Measurements from ENCODE around the gene KCNJ14.

The KCNJ14 gene

DNA sequence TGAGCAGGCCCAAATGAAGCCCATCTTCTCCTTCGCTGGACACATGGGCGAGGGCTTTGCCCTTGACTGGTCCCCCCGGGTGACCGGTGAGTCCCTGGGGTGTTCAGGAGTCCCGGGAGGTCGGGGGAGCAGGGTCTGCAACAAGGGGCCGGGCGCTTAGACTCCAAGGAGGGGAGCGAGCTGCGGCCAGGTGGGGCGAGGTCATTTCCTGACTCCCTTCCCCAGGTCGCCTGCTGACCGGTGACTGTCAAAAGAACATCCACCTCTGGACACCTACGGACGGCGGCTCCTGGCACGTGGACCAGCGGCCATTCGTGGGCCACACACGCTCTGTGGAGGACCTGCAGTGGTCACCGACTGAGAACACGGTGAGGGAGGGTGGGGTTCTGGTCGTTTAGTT is 4.9 kb upstream of the KCNJ14 start:
- CTCF ChIA-PET = no interaction called here
- DNase-seq (ENCODE audit: extremely low spot score) = no peak
- POLR2A ChIA-PET = no interaction called here
- TF ChIP-seq, protein P1, sequence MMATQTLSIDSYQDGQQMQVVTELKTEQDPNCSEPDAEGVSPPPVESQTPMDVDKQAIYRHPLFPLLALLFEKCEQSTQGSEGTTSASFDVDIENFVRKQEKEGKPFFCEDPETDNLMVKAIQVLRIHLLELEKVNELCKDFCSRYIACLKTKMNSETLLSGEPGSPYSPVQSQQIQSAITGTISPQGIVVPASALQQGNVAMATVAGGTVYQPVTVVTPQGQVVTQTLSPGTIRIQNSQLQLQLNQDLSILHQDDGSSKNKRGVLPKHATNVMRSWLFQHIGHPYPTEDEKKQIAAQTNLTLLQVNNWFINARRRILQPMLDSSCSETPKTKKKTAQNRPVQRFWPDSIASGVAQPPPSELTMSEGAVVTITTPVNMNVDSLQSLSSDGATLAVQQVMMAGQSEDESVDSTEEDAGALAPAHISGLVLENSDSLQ (IDR thresholded peaks at IDR 0.05) = no peak
- TF ChIP-seq ARNT (IDR thresholded peaks at IDR 0.05) = no peak
- no peak for TF ChIP-seq L3MBTL2 (conservative IDR thresholded peaks at IDR 0.05)
- no peak for TF ChIP-seq NFRKB (IDR thresholded peaks at IDR 0.05)

DNA sequence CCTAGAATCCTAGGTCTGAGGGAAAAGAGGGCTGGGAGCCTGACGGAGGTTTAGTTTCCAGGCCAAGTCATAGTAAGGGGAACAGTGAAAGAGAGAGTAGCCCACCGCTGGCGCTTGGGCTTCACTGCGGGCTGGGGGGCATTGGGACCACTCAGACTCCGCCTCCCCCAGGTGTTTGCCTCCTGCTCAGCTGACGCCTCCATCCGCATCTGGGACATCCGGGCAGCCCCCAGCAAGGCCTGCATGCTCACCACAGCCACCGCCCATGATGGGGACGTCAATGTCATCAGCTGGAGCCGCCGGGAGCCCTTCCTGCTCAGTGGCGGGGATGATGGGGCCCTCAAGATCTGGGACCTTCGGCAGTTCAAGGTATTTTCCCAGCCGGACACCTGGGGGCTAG is 4.5 kb upstream of the KCNJ14 start:
- CTCF ChIA-PET = no interaction called here
- POLR2A ChIA-PET = no interaction called here
- no peak for DNase-seq (ENCODE audit: extremely low spot score)
- no peak for TF ChIP-seq CTBP1 (IDR thresholded peaks at IDR 0.05; ENCODE audit: borderline replicate concordance)
- no peak for TF ChIP-seq NFRKB (IDR thresholded peaks at IDR 0.05)
- no peak for TF ChIP-seq FOXM1 (IDR thresholded peaks at IDR 0.05; ENCODE audit: borderline replicate concordance)
- no peak for TF ChIP-seq TARDBP (IDR thresholded peaks at IDR 0.05)
- TF ChIP-seq ARNT (IDR thresholded peaks at IDR 0.05) = no peak
- TF ChIP-seq ZNF384 (IDR thresholded peaks at IDR 0.05) = no peak
- no peak for TF ChIP-seq SP1 (IDR thresholded peaks at IDR 0.05)
- no peak for TF ChIP-seq L3MBTL2 (conservative IDR thresholded peaks at IDR 0.05)
- no peak for TF ChIP-seq FOXA1 (IDR thresholded peaks at IDR 0.05)
- TF ChIP-seq LEF1 (IDR thresholded peaks at IDR 0.05; ENCODE audit: borderline replicate concordance) = no peak
- TF ChIP-seq HDGF (IDR thresholded peaks at IDR 0.05; ENCODE audit: borderline replicate concordance) = no peak
- TF ChIP-seq BHLHE40 (IDR thresholded peaks at IDR 0.05; ENCODE audit: borderline replicate concordance) = no peak
- TF ChIP-seq, protein P1 (IDR thresholded peaks at IDR 0.05) = no peak
- TF ChIP-seq FOXK2 (IDR thresholded peaks at IDR 0.05) = no peak
- TF ChIP-seq SUZ12 (IDR thresholded peaks at IDR 0.05) = no peak
- TF ChIP-seq ELF4 (IDR thresholded peaks at IDR 0.05) = no peak

DNA sequence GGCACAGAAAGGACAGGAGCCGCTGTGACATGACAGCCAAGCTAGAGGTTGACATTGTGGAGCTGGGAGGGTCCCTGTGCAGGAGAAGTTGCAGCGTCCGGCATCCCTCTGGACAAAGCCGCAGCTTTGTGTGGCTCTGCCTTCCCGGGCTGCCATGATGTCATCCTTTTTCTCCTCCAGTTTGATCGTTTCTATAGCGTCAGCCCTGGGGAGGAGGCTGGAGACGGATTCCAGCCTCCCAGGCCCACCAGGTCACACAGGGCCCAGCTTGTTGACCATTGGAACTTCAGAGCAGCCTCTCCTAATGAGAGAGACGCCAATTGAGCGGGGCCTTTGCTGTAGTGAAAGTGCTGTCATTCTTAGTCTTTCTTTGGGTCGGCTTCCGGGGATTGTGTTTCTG is 3.8 kb upstream of the KCNJ14 start:
- TF ChIP-seq SP1 (IDR thresholded peaks at IDR 0.05) (no peak), NFRKB (IDR thresholded peaks at IDR 0.05) (no peak)
- POLR2A ChIA-PET = no interaction called here
- CTCF ChIA-PET = no interaction called here
- DNase-seq (ENCODE audit: extremely low spot score) = no peak

DNA sequence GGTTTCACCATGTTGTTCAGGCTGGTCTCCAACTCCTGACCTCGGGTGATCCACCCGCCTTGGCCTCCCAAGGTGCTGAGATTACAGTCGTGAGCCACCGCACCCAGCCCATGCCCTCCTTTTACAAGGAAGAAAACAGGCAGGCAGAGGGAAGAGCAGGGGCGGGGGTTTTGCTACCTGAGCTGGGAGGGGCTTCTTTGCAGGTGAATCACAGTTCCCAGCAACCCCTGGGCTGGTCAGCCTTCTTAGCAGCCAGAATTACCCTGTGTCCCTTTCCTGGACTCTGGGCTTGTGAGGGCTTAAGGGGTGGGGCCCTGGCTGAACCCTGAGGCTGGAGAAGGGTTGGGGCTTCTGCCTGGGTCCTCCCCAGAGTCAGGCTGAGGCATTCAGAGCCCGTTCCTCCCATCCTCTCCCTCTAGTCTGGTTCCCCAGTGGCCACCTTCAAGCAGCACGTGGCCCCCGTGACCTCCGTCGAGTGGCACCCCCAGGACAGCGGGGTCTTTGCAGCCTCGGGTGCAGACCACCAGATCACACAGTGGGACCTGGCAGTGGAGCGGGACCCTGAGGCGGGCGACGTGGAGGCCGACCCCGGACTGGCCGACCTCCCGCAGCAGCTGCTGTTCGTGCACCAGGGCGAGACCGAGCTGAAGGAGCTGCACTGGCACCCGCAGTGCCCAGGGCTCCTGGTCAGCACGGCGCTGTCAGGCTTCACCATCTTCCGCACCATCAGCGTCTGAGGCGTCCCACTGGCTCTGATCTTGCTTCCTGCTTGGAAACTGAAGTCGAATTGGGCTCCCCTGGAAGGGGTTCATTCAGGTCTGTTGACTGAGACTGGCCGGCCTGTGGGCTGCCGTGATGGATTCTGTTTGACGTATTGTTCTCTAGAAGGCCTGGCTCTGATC is 2.8 kb upstream of the KCNJ14 start:
- CTCF ChIA-PET = no interaction called here
- no peak for DNase-seq (ENCODE audit: extremely low spot score)
- TF ChIP-seq HDGF (IDR thresholded peaks at IDR 0.05; ENCODE audit: borderline replicate concordance) = no peak
- POLR2A ChIA-PET = interaction anchor here (1.3 kb wide), 1 partner anchor 7 kb away, joined by 3 read pairs; no protein-coding TSS in a partner anchor

DNA sequence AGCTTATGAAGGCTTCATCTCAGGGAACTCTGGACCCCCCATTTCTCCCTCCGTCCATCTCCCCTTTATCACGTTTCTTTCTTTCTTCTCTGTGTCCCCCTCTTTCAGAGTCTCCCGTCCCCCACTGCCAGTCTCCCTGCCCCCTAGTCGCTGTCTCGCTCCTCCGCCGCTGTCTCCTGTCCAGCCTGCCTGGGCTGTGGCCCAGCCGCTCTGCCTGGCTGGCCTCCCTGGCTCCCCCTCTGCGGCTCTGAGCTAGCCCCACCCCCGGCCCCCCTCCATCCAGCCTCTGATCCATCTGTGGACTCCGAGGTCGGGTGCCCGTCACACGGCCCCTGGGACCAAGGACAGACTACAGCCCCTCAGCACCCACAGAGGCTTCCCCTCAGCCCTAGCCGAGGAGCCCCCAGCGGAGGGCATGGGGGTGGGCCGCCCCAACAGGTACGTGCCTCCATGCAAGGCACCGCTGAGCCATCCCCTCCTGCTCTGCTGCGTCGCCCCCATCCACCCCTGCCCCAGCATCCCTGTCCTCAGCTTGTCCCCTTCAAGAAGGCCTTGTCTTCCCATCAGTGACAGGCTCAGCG is 1.1 kb upstream of the KCNJ14 start:
- TF ChIP-seq HDGF (IDR thresholded peaks at IDR 0.05; ENCODE audit: borderline replicate concordance) (no peak), FOXM1 (IDR thresholded peaks at IDR 0.05; ENCODE audit: borderline replicate concordance) (no peak), ARNT (IDR thresholded peaks at IDR 0.05) (no peak), CTBP1 (IDR thresholded peaks at IDR 0.05; ENCODE audit: borderline replicate concordance) (no peak), ZNF384 (IDR thresholded peaks at IDR 0.05) (no peak), SUZ12 (IDR thresholded peaks at IDR 0.05) (no peak), ELF4 (IDR thresholded peaks at IDR 0.05) (no peak), FOXA1 (IDR thresholded peaks at IDR 0.05) (no peak), NFRKB (IDR thresholded peaks at IDR 0.05) (no peak), TARDBP (IDR thresholded peaks at IDR 0.05) (no peak), LEF1 (IDR thresholded peaks at IDR 0.05; ENCODE audit: borderline replicate concordance) (no peak), SP1 (IDR thresholded peaks at IDR 0.05) (no peak)
- POLR2A ChIA-PET = interaction anchor here (1.3 kb wide), 1 partner anchor 9 kb away, joined by 3 read pairs; no protein-coding TSS in a partner anchor
- CTCF ChIA-PET = no interaction called here
- DNase-seq (ENCODE audit: extremely low spot score) = no peak

DNA sequence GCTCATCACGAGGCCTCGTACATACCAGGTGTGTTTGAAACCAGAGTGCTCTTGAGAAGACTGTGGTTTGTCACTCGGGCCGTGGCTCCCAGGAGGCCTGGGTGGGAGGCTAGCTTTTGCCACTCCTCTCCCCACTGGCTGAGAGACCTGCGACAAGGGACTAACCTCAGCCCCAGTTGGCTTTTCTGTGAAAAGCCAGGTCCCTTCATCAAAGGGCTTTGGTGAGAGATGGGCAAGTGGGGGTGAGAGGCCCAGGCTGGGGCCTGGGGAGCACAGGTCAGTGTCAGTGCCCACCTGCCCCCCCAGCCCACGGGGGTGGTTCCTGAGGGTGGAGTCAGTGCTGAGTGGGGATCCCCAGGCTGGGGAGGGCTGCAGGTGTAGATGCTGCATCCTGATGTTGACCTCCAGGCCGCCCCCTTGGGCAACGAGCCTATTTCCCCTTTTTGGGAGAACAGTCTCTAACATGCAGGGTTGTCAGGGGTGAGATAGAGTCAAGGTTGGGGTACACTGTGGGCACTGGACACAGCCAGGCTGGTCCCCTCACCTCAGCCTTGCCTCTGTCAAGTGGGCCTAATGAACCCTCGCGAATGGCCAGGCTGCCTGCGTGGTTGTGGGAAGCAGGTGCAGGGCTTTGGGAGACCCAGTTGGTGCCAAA is 661 bp downstream of the KCNJ14 start:
- ChIA-PET POLR2A (no interaction called here), CTCF (no interaction called here)
- no peak for DNase-seq (ENCODE audit: extremely low spot score)
- no peak for TF ChIP-seq SP1 (IDR thresholded peaks at IDR 0.05)
- no peak for TF ChIP-seq SUZ12 (IDR thresholded peaks at IDR 0.05)

DNA sequence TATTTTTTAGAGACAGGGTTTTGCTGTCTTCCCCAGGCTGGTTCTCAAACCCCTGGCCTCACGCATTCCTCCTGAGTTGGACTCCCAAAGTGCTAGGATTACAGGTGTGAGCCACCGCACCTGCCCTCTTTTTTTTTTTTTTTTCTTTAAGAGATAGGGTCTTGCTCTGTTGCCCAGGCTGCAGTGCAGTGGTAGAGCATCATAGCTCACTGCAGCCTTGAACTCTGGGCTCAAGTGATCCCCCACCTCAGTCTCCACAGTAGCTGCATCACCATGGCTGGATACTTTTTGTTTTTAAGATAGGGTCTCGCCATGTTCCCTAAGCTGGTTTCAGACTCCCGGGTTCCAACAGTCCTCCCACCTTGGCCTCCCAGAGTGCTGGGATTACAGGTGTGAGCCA is 1.5 kb downstream of the KCNJ14 start:
- TF ChIP-seq, protein P1 (IDR thresholded peaks at IDR 0.05) = no peak
- TF ChIP-seq HDGF (IDR thresholded peaks at IDR 0.05; ENCODE audit: borderline replicate concordance) (no peak), BHLHE40 (IDR thresholded peaks at IDR 0.05; ENCODE audit: borderline replicate concordance) (no peak), L3MBTL2 (conservative IDR thresholded peaks at IDR 0.05) (no peak), NFRKB (IDR thresholded peaks at IDR 0.05) (no peak), FOXK2 (IDR thresholded peaks at IDR 0.05) (no peak), ARNT (IDR thresholded peaks at IDR 0.05) (no peak), SP1 (IDR thresholded peaks at IDR 0.05) (no peak), CTBP1 (IDR thresholded peaks at IDR 0.05; ENCODE audit: borderline replicate concordance) (no peak), LEF1 (IDR thresholded peaks at IDR 0.05; ENCODE audit: borderline replicate concordance) (no peak), FOXA1 (IDR thresholded peaks at IDR 0.05) (no peak), ELF4 (IDR thresholded peaks at IDR 0.05) (no peak), SUZ12 (IDR thresholded peaks at IDR 0.05) (no peak), FOXM1 (IDR thresholded peaks at IDR 0.05; ENCODE audit: borderline replicate concordance) (no peak), TARDBP (IDR thresholded peaks at IDR 0.05) (no peak), ZNF384 (IDR thresholded peaks at IDR 0.05) (no peak)
- DNase-seq (ENCODE audit: extremely low spot score) = no peak
- POLR2A ChIA-PET = no interaction called here
- CTCF ChIA-PET = interaction anchor here (0.6 kb wide), 1 partner anchor 414 kb away, joined by 4 read pairs; no protein-coding TSS in a partner anchor

All from HEK293T (cell line).